ENCODE results near the gene PRR9. TPM values are rescaled to one million over a fixed set of nuclear protein-coding genes. Genes with fewer than 3 reads are reported as not detected.

PRR9 gene
- total and polyA plus RNA-seq, 2 of the 8 experiments (the other 6 are each of a cell fraction or from before 2014, with no cell fraction given): not detected

DNA sequence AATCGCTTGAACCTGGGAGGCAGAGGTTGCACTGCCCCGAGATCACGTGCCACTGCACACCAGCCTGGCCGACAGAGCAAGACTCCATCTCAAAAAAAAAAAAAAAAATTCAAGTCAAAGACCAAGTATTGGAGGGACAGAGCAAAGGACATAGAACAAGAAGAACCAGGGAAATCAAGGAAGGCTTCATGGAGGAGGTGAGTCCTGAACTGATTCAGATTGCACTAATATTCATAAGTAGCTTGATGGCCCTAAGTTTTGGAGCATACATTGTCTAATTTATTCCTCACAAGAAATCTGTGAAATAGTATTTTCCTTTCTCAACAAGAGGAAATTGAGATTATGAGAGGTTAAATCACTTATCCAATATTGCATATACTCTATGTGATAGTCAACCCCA is 3.9 kb upstream of the PRR9 start:
- Histone ChIP-seq H3K4ac (replicated peaks; ENCODE audit: insufficient read length, low read depth, low read length) (no peak overlapping the region), H4K8ac (ENCODE audit: extremely low read depth, insufficient read depth, low read length) (no peak overlapping the region), H2BK120ac (replicated peaks; ENCODE audit: low read depth, low read length) (no peak overlapping the region), H4K5ac (ENCODE audit: insufficient read length, low read depth, low read length) (no peak overlapping the region), H3K56ac (replicated peaks; ENCODE audit: insufficient read length, low read depth, low read length) (no peak overlapping the region), H3K9me3 (ENCODE audit: insufficient read depth in 2 of 2, low read depth in 1 of 2, low read length in 1 of 2) (peaks cover 0 to 4% of the 10 kb centered on the region in 2 experiments; a peak in 1 of 4 replicates), H2BK20ac (ENCODE audit: low read length) (no peak overlapping the region), H3K14ac (ENCODE audit: insufficient read length) (no peak overlapping the region), H2BK12ac (ENCODE audit: low read depth, low read length) (no peak overlapping the region), H3K4me3 (ENCODE audit: extremely low read depth in 1 of 4, insufficient read depth in 2 of 4, low read depth in 3 of 4, low read length in 4 of 4) (no peak overlapping the region), H3K18ac (ENCODE audit: extremely low read depth, low read length) (no peak overlapping the region), H3K4me2 (ENCODE audit: insufficient read depth in 1 of 2, low read depth in 2 of 2, low read length in 2 of 2) (no peak overlapping the region), H3K79me1 (ENCODE audit: low read depth, low read length) (no peaks in the 10 kb centered on the region), H4K20me1 (replicated peaks in 1 of 2; ENCODE audit: control insufficient read depth in 1 of 2, insufficient read depth in 2 of 2, low read length in 2 of 2) (no peaks in the 10 kb centered on the region), H2AFZ (ENCODE audit: low read length) (no peak overlapping the region), H2BK5ac (ENCODE audit: low read depth, low read length) (no peak overlapping the region), H3K4me1 (replicated peaks in 1 of 4; ENCODE audit: control insufficient read depth in 3 of 4, insufficient read depth in 4 of 4, low read length in 3 of 4) (peaks cover 0 to 3% (median 0%) of the 10 kb centered on the region in 4 experiments; a peak in 1 of 7 replicates), H3K79me2 (ENCODE audit: control insufficient read depth in 1 of 2, insufficient read depth in 2 of 2, low read length in 2 of 2) (no peaks in the 10 kb centered on the region), H3K36me3 (ENCODE audit: control insufficient read depth in 2 of 4, insufficient read depth in 4 of 4, low read length in 3 of 4) (no peaks in the 10 kb centered on the region), H3K23ac (ENCODE audit: insufficient read length) (no peak overlapping the region), H4K91ac (replicated peaks; ENCODE audit: insufficient read length, low read length) (no peak overlapping the region), H3K23me2 (ENCODE audit: low read depth, low read length) (no peaks in the 10 kb centered on the region), H2AK5ac (ENCODE audit: low read depth, low read length) (no peak overlapping the region), H3K27me3 (replicated peaks in 1 of 4; ENCODE audit: control insufficient read depth in 3 of 4, extremely low read depth in 1 of 4, insufficient read depth in 3 of 4, low read length in 3 of 4) (no peaks in the 10 kb centered on the region; a peak in 1 of 7 replicates), H3K27ac (ENCODE audit: low read depth, low read length) (no peak overlapping the region), H3K9ac (replicated peaks in 1 of 4; ENCODE audit: extremely low read depth in 1 of 4, low read depth in 3 of 4, low read length in 3 of 4) (no peak overlapping the region), H2BK15ac (ENCODE audit: low read length) (no peak overlapping the region)
- 87% methylated on average over 4 of the region's 4 CpGs; no CpG with 5 or more reads in 1 of the 2 experiments for WGBS, 2 experiments (ENCODE audit: extremely low coverage in 1 of 2, insufficient coverage in 1 of 2, insufficient read length in 1 of 2, insufficient replicate concordance in 2 of 2, low coverage in 1 of 2, low lambda C conversion rate in 2 of 2, missing lambda C conversion rate in 1 of 2)
- FAIRE-seq (no peak), DNase-seq (ENCODE audit: low read depth in 1 of 2, low spot score in 2 of 2) (no peak)
- POLR2A ChIA-PET (ENCODE audit: partially characterized antibody): no interaction called here
- CTCF ChIA-PET (ENCODE audit: partially characterized antibody): interaction anchor here (0.6 to 1.3 kb wide), 2 partner anchors 337 to 343 kb away, joined by 3 read pairs; no protein-coding TSS in a partner anchor
- TF ChIP-seq ZNF274 (IDR thresholded peaks at IDR 0.05; ENCODE audit: borderline replicate concordance, extremely low read depth, low read length) (no peak), RAD21 (IDR thresholded peaks at IDR 0.05 in 1 of 2, conservative IDR thresholded peaks at IDR 0.05 in 1 of 2; ENCODE audit: low read depth in 2 of 2, low read length in 2 of 2) (no peak), POU5F1 (IDR thresholded peaks at IDR 0.05; ENCODE audit: low read depth, low read length) (no peak), RFX5 (IDR thresholded peaks at IDR 0.05; ENCODE audit: borderline replicate concordance, low read depth, low read length) (no peak)

Data from H1 (cell line).